Measurements from ENCODE around the gene CACNA1E.

GRCh38 chr1:181768211-181768929 is 285.1 kb downstream of the CACNA1E start:
- no peak for TF ChIP-seq POLR2A (IDR thresholded peaks at IDR 0.05)
- no peak for TF ChIP-seq CTCF (IDR thresholded peaks at IDR 0.05)
- TF ChIP-seq POLR2AphosphoS5 (IDR thresholded peaks at IDR 0.05; ENCODE audit: insufficient read depth in 1 of 2, low read depth in 1 of 2), result peak in 1 of 2 donors; percentile 64
